ENCODE results near the gene PTCH2.
"Not testable (repeated sequence)": the region's sequence is repeated elsewhere in the genome, so short reads cannot be mapped to it uniquely, and the experiment has no call there.

PTCH2 gene

DNA sequence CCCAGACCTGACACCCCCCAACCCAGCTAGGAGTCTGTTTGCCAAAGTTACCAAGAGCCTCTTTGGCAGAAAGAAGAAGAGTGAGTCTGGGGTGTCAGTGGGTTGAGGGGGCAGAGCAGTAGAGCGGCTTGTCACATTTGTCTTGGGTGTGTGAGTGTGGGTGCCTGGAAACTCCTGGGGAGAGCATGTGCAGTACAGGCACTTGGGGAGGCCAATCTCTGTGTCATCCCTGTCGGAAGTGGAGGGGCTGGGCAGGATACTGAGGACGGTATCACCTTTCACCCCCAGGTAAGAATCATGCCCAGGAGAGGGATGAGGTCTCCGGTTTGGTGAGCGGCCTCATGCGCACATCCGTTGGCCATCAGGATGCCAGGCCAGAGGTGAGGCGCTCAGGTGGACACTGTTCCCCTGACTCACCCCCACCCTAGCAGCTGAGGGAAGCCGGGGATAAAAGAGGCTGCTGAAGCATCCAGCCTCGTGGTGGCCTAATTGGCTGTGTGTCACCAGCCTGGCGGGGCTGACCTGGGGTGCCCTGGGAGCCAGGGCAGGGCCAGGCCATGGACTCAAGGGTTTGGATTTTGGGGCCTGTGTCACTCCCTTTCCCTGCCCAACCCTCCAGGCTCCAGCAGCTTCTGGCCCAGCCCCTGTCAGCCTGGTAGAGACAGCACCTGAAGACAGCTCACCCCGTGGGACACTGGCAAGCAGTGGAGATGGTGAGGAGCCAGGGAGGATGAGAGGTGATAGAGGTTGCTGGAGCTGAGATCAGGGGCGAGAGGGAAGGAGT is 39.5 kb downstream of the PTCH2 start:
- no peak for DNase-seq (ENCODE audit: low read depth, low spot score)

DNA sequence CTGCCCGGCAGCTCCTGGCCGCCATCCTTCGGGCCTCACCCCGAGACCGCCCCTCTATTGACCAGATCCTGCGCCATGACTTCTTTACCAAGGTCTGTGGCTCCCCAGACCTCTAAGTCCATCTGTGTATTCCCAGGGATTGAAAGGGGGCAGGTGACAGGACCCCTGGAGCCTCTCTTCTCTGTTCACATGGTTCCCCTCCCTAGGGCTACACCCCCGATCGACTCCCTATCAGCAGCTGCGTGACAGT is 40.1 kb downstream of the PTCH2 start:
- no peak for DNase-seq (ENCODE audit: low read depth, low spot score)

- no peak for DNase-seq (ENCODE audit: low read depth, low spot score)
These were observed 40.6 kb downstream of the PTCH2 start for GRCh38 chr1:44802306-44803061.

- no peak for DNase-seq (ENCODE audit: low read depth, low spot score)
These were observed 41.4 kb downstream of the PTCH2 start for GRCh38 chr1:44801491-44802305.

GRCh38 chr1:44799770-44800584 is 43.1 kb downstream of the PTCH2 start, which contains the start of gene PLK3:
PLK3 (plus strand) TSS chr1:44800377; CDS start chr1:44800464, 87 bp downstream.
- no peak for DNase-seq (ENCODE audit: low read depth, low spot score)

- DNase-seq (ENCODE audit: low read depth, low spot score): no peak
These were observed 44.3 kb downstream of the PTCH2 start for GRCh38 chr1:44798481-44799365.

- DNase-seq (ENCODE audit: low read depth, low spot score): not testable (repeated sequence)
These were observed 45.2 kb downstream of the PTCH2 start for GRCh38 chr1:44797886-44798285.

DNA sequence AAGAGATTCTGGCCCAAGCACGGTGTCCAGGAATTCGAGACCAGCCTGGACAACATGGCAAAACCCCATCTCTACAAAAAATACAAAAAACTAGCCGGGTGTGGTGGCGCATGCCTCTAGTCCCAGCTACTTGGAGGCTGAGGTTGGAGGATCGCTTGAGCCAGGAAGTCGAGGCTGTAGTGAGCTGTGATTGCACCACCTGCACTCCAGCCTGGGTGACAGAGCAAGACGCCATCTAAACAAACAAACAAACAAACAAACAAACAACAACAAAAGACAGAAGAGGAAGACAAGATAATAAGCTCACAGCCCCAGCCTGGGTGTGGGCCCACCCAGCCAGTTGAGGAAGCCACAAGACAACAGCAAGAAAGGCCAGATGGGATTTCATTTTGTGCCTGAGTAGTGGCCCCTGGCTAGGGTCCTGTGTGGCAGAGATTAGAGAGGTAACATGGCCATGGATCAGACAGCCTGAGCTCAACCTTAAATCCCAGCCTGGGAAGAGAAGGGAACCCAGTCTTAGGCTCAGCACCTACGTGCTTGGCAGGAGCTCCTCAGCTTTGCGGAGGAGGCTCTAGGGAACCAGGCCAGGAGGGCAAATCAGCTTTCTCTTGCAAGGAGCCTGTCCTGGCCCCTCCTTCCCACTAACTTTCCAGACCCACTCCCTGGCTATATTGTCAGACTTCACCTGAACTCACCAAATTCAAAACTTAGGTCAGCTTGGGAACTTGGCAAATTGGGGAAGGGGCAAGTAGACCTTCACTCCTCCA is 50.1 kb downstream of the PTCH2 start:
- no peak for DNase-seq (ENCODE audit: low read depth, low spot score)

GRCh38 chr1:44790968-44791801 is 51.9 kb downstream of the PTCH2 start:
- DNase-seq (ENCODE audit: low read depth, low spot score): no peak

DNA sequence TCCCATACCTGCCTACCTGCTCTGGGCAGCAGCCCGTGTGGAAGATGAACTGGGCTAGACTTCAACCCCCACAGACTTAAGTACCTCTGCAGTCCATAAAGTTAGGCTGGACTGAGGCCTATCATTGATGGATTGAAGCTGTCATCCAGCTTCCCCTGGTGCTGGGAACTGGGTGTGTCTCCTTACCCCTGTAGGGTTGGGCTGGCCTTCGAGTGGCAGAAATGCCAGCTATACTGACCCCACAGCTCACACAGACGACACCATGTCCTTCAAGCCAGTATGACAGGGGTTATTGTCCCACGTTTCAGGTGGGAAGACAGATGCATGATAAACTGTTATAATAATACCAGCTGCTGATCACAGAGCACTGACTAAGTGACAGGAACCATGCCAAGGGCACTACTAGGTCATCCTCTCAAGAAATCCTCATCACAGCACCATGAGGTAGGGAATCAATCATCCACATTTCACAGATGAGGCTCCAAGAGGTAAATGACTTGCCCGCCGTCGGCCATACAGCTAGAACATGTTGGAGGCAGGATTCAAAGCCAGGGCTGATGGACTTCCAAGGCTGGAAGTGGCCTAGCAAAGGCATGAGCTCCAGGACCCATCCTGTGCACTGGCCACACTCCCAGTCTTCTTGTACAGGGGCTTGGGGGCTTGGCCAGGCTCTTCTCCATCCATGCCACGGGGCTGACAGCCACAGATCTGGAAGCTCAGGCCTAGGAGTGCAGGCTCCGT is 54.8 kb downstream of the PTCH2 start, which contains the start of gene BEST4:
TSS of gene BEST4 (minus strand) at position 51 of the 741 bp plus-strand sequence. CDS start 465 bp downstream, outside the sequence.
- no peak for DNase-seq (ENCODE audit: low read depth, low spot score)

DNA sequence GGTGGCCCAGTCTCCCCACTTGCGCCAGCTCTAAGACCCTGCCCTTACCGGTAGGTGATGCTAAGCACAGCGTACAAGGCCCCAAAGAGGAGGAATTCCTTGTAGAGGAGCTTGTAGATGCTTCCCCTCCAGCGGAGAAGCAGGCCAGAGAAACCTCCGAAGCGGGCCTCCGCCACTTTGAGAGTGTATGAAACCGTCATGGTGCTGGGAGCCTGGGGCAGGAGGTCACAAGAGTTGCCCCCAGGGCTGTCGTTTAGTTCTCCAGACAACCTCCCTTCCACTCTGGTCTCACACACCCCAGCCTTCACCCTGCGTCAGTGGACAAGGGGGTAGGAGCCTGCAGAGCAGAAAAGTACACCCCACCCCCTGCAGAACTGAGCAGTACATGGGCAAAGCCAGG is 55.5 kb downstream of the PTCH2 start:
- no peak for DNase-seq (ENCODE audit: low read depth, low spot score)

- DNase-seq (ENCODE audit: low read depth, low spot score): no peak
These were observed 56.1 kb downstream of the PTCH2 start for GRCh38 chr1:44786841-44787426.

DNA sequence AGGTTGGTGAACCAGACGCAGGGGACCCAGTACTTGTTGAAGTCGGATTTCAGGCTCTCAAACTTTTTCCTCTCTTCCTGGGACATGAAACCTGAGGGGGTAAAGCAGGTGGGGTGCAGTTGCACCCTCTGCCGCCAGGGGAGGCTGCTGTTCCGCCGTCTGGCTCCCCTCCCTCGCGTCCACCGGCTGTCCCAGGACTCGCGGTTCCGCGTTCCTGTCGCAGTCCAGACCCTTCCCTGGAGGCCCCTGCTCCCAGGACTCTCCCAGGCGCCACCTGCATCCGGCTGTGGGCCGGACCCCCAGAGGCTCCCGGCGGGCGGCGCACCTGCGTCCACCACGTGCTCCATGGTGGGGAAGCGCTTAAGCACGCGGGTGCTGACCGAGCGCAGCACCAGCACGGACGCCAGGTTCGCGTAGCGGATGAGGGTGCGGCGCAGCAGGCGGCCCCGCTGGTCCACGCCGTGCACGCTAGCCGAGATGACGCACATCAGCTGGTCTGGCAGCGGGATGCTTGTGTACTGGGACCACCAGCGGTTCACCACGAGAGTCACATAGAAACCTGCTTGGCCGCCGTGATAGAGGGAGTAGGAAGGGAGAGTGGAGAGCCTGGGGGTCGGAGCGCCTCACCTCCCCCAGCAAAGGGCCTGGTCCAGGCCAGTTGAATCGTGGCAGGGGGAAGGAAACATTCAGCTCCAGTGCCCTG is 56.8 kb downstream of the PTCH2 start:
- DNase-seq (ENCODE audit: low read depth, low spot score): no peak

- DNase-seq (ENCODE audit: low read depth, low spot score): no peak
These were observed 57.4 kb downstream of the PTCH2 start for GRCh38 chr1:44785501-44786137.

DNA sequence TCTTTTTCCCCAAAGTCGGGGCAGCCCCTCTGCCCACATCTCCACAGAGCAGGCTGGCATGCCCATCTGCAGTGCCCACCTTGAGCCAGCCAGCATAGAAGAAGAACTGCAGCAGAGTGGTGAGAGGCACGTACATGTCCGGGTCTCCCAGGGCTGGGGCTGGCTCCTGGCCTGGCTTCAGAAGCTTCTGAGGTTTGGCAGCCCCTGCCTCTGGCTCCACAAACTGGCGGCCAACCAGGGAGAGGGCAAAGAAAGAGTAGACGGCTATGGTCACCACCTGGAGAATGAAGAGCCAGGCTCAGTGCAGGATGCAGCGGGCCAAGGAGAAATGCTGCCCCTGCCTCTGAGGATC is 58.0 kb downstream of the PTCH2 start:
- no peak for DNase-seq (ENCODE audit: low read depth, low spot score)
